Skeletal muscle cell (primary cell): Measurements from ENCODE around the gene ADH1A.
"Not testable (repeated sequence)": the region's sequence is repeated elsewhere in the genome, so short reads cannot be mapped to it uniquely, and the experiment has no call there.

Experiments
- DNase-seq: peaks from one replicate; pipeline ENCODE4 v3.0.0-alpha.2; 2010; ENCODE audit warnings: low read depth
- H3K4me3 ChIP-seq: 2 replicates; pipeline ENCODE4 v1.5.1; 2011; ENCODE audit warnings: low read depth, mild to moderate bottlenecking, control low read depth, low read length, moderate library complexity

ADH1A gene

GRCh38 chr4:99290848-99291786 is at the start of gene ADH1A:
ADH1A (minus strand) TSS chr4:99290985; CDS start chr4:99290914, 71 bp downstream.
- no peak within 1 kb of the TSS for H3K4me3 ChIP-seq
- DNase-seq: no peak

DNA sequence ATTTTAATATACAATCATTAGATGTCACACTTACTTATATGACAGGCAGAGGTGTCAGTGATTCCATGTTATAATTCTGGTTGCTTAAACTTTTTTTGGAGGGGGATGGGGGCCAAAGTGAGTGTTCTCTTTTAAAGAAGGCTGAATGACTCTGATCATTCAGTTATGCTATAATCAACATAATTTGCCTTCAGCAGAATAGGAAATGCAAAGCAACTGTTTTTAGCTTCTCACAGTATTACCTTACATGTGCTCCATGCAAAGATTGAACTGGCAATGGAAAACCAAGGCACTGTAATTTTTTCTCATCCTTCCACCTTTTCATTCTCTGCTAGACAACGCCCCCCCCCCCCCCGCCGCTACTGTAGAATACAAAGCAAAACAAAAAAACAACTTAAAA is 48.4 kb upstream of the ADH1A start:
- DNase-seq: no peak
- no peak overlapping the region for H3K4me3 ChIP-seq

GRCh38 chr4:99336553-99336952 is 45.8 kb upstream of the ADH1A start:
- no peak for DNase-seq
- no peak overlapping the region for H3K4me3 ChIP-seq

DNA sequence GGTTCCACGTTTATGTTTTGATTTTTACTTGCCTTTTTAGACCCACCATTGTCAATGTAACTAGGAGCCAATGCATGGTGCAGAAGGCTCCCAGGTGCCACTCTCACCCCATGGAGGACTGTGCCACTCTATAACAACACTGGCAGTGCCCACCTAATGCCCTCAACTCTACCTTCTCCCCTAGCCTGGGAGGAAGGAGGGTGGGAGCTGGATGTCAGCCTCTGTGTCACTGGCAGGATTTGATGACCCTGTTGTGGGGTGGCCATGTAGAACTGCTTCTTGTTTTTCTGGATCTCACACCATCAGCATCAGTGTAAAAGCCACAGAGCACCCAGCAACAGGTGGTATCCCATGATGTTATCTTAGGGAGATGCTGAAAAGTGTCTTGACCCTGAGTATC is 44.1 kb upstream of the ADH1A start:
- no peak for DNase-seq
- H3K4me3 ChIP-seq: no peak overlapping the region

DNA sequence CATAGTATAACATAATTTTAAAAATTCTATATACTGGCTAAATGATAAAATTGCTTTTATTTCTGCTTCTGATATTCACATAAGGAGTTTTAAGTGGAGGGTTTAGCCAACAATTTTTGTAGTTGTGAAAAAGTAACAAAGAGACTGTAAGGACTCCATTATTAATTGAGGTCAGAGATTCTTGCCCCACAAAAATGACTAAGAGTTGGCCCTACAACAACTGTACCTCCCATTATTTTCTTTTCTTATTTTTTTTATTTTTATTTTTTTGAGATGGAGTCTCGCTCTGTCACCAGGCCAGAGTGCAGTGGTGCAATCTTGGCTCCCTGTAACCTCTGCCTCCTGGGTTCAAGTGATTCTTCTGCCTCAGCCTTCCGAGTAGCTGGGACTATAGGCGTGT is 39.9 kb upstream of the ADH1A start:
- no peak overlapping the region for H3K4me3 ChIP-seq
- DNase-seq: no peak

DNA sequence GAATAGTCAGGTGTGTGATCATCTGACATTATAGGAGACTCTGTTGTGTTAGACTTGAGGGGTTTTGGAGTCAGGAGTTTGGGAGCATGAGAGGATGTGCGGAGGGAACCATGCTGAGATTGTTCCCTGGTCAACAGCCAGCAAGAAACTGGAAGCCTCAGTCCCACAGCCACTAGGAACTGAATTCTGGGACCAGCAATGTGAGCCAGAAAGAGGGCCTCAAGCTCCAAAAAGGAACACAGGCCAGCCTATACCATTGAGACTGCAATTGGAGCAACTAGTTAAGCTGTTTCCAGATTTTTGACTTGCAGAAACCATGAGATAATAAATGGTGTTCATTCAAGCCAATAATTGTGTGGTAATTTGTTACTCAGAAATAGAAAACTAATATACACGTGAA is 39.1 kb upstream of the ADH1A start:
- no peak for DNase-seq
- no peak overlapping the region for H3K4me3 ChIP-seq

GRCh38 chr4:99324979-99325378 is 34.2 kb upstream of the ADH1A start:
- peak; percentile 81 for DNase-seq
- H3K4me3 ChIP-seq: no peak overlapping the region

DNA sequence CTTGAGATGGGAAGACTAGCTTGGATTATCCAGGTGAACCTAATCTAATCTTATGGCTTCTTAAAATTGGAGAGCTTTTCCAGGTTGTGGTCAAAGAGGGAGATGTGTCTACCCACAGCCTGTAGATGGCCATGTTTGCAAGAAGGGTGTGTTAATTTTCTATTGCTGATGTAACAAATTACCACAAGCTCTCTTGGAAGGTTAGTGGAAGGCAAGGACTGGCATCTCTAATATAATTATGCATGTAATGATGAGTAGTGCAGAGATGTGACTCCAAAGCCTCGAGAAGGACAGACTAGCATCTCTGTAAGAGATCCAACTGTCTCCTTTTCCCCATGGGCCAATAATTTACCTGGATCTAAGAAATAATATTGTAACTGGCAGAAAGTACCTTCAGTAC is 33.6 kb upstream of the ADH1A start:
- peak; percentile 1 for DNase-seq

DNA sequence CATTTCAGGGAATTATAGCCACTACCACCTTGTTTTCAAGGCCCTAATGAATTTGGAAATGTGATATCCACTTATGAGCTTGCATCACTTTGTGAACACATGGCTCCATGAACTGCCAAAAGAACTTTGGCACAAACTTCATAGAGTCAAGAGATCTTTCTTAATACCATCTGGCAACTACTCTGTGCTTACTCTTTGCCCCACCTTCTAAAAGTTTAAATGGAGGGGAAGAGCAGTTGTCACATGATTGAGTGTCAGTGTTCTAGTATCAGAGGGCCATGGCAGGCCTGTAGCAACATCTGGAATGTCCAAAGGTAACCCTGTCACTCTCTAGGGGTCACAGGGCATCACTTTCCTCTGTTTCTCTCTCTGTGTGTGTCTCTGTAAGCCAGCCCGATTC is 33.0 kb upstream of the ADH1A start:
- no peak overlapping the region for H3K4me3 ChIP-seq
- DNase-seq: peak; percentile 81

More for the DNA sequence above, 33.6 kb upstream of the ADH1A start:
- H3K4me3 ChIP-seq: no peak overlapping the region

DNA sequence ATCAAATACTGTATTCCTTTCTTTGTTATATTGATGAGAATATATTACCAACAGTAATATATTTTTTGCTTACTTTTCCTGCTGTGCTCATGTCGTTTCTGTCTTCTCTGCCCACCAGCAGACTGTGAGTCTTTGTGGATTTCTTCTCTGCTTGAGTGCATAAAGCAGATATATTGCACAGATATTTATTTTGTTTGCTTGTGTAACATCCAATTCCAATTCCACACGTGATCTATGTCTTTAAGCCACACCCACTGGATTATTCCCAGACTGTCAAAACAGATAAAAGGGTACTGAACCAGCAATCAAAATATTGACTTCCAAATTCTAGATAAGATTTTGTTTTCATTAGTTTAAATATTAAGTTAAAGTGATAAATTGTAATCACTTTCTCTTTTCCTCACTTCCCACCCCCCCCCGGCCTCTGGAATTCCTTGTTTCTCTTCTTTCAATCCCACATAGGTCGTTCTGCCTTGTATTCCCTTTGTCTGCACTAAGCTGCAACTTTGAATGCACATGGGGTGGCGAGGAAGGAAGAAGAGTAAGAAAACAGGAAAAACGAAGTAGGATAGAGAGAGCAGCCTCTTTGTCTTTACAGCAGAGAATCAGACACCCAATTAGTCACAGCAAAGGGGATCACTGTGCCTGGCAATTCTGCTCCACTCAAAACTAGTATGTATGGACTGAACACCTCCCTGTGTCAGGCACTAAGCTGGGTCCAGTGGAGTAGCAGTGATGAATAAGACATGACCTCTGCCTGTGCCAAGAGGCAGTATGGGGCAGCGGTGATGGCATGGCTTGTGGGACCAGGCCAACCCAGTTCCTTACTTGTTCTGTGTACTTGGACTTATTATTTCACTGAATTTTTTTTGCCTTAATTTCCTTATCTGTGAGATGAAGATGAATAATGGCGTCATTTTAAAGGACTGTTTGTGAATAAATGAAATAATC is 30.7 kb upstream of the ADH1A start, which contains the start of gene ADH1B:
Gene ADH1B, minus strand, starts transcription at position 161 of the 951 bp plus-strand sequence. Its CDS starts 70 bp downstream, at position 91.
- no peak for DNase-seq
- H3K4me3 ChIP-seq: no peak within 1 kb of the TSS

GRCh38 chr4:99317811-99318210 is 27.0 kb upstream of the ADH1A start:
- DNase-seq, H3K4me3 ChIP-seq: not testable (repeated sequence)

GRCh38 chr4:99317354-99317753 is 26.6 kb upstream of the ADH1A start:
- no peak overlapping the region for H3K4me3 ChIP-seq
- DNase-seq: no peak

- H3K4me3 ChIP-seq: no peak overlapping the region
- DNase-seq: no peak
These were observed 25.1 kb upstream of the ADH1A start for GRCh38 chr4:99315839-99316238.

GRCh38 chr4:99314211-99314610 is 23.4 kb upstream of the ADH1A start:
- no peak for DNase-seq
- no peak overlapping the region for H3K4me3 ChIP-seq

DNA sequence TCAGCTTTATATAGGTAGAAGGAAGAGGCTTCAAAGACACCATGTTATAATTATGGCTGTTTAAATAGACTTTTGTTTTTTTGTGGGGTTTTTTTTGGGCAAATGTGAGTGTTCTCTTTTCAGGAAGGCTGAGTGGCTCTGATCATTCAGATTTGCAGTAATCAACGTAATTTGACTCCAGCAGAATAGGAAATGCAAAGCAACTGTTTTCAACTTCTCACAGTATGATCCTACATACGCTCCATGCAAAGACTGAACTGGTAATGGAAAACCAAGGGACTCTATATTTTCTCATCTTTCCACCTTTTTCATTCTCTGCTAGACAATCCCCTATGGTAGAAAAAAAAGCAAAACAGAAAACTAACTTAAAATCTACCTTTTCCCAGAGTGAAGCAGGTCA is 19.6 kb upstream of the ADH1A start:
- H3K4me3 ChIP-seq: no peak overlapping the region
- DNase-seq: no peak

DNA sequence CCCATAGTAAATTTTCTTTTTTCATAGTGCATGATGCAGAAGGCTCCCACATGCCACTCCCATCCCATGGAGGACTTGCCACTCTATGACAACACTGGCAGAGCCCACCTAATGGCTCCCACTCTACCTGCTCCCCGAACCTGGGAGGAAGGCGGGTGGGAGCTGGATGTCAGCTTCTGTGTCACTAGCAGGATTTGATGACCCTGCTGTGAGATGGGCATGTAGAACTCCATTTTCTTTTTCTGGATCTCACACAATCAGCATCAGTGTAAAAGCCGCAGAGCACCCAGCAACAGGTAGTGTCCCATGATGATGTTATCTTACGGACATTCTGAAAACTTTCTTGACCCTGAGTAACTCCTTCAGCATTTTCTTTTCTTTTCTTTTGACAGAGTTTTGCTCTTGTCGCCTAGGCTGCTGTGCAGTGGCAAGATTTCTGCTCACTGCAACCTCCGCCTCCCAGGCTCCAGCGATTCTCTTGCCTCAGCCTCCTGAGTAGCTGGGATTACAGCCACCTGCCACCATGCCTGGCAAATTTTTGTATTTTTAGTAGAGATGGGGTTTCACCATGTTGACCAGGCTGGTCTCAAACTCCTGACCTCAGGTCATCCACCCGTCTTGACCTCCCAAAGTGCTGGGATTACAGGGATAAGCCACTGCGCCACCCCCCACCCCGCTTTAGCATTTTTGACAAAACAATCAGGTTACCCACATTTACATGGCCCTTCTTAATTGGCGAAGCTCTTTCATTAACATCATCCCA is 15.0 kb upstream of the ADH1A start:
- no peak overlapping the region for H3K4me3 ChIP-seq
- no peak for DNase-seq

GRCh38 chr4:99301376-99302164 is 10.8 kb upstream of the ADH1A start:
- DNase-seq: peak; percentile 25
- no peak overlapping the region for H3K4me3 ChIP-seq

DNA sequence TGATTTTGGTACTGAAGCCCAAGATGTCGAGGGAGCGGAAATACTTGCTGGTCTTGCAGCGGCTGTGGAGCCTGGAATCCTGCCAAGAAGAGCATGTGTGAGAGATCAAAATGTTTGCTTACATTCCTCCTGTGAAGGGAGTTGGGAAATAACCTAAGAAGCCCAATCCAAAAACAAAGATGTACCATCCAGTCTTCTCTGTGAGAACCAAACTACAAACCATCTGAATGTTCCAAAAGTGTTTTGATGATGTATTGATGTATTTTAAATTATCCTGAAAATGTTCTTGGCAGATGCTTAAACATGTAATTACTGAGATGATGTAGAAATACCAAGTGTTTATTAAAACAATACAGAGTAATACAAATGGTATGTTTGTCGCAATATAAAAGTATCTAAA is 10.1 kb upstream of the ADH1A start:
- DNase-seq: peak; percentile 95
- no peak overlapping the region for H3K4me3 ChIP-seq

DNA sequence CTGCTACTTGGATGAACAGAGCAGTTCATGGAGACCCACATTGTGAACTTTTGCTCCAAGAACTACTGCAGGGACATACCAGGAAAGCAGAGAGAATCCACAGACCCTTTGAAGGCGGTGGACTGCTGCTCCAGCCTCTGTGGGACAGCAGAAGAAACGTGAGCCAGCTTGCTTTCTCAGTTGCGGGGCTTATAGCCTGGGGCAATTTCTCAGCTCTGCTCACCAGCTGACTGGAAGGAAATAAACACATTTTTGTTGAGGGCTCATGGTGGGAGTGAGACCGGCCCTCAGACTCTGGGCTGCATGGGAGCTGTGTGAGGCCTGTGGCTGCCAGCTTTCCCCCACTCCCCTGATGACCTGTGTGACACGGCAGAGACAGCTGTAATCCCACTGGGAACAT is 2.6 kb upstream of the ADH1A start:
- no peak overlapping the region for H3K4me3 ChIP-seq
- no peak for DNase-seq
